ENCODE measurements around the gene DLGAP4. TPM values are rescaled to one million over a fixed set of nuclear protein-coding genes. Genes with fewer than 3 reads are reported as not detected.

Gene DLGAP4
- polyA plus RNA-seq, 1 of the 3 experiments (the other 2 are of a cell fraction) = 31.2 TPM

GRCh38 chr20:36440370-36441026 is 134.4 kb downstream of the DLGAP4 start:
- Histone ChIP-seq H3K4me2 (no peak overlapping the region), H3K9me3 (no peaks in the 10 kb centered on the region), H3K79me2 (ENCODE audit: insufficient read depth) (no peaks in the 10 kb centered on the region), H3F3A (replicated peaks; ENCODE audit: insufficient read depth) (no peaks in the 10 kb centered on the region), H3K9ac (no peak overlapping the region), H2AFZ (ENCODE audit: low read depth) (no peak overlapping the region), H3K36me3 (replicated peaks in 1 of 2; ENCODE audit: control insufficient read depth in 1 of 2, insufficient read depth in 2 of 2, low read length in 1 of 2) (no peaks in the 10 kb centered on the region), H3K4me3 (ENCODE audit: low read depth in 2 of 2, low read length in 1 of 2) (no peak overlapping the region), H3K4me1 (ENCODE audit: control insufficient read depth in 1 of 2, insufficient read depth in 2 of 2, low read depth in 1 of 2, low read length in 1 of 2) (peaks cover 0 to 4% of the 10 kb centered on the region in 2 experiments; a peak in 1 of 4 replicates), H3K27ac (ENCODE audit: low read depth in 2 of 2, low read length in 1 of 2) (no peak overlapping the region), H3K9me2 (no peaks in the 10 kb centered on the region), H4K20me1 (ENCODE audit: insufficient read depth) (no peaks in the 10 kb centered on the region), H3K27me3 (ENCODE audit: insufficient read depth) (no peaks in the 10 kb centered on the region)
- no peak for DNase-seq
- CTCF ChIA-PET = interaction anchor here (1.0 to 6.7 kb wide), 18 partner anchors 10 to 448 kb away, joined by 3 to 219 read pairs (median 8); no protein-coding TSS in a partner anchor
- POLR2A ChIA-PET = no interaction called here
- no peak for TF ChIP-seq MXI1 (IDR thresholded peaks at IDR 0.05; ENCODE audit: low read depth, low read length)
- TF ChIP-seq RAD21 (IDR thresholded peaks at IDR 0.05; ENCODE audit: low read length) = no peak
- TF ChIP-seq SIN3A (IDR thresholded peaks at IDR 0.05; ENCODE audit: borderline replicate concordance, low read depth, low read length) = no peak
- TF ChIP-seq IRF3 (IDR thresholded peaks at IDR 0.05; ENCODE audit: low read depth, low read length) = no peak
- no peak for TF ChIP-seq SMC3 (IDR thresholded peaks at IDR 0.05; ENCODE audit: low read depth, low read length)
- no peak for TF ChIP-seq POLR2AphosphoS5 (IDR thresholded peaks at IDR 0.05; ENCODE audit: low read depth, low read length)
- TF ChIP-seq NRF1 (IDR thresholded peaks at IDR 0.05; ENCODE audit: low read depth, low read length) = no peak
- no peak for TF ChIP-seq MAX (IDR thresholded peaks at IDR 0.05; ENCODE audit: low read depth)
- TF ChIP-seq TAF1 (IDR thresholded peaks at IDR 0.05; ENCODE audit: borderline replicate concordance, low read depth, low read length) = no peak
- no peak for TF ChIP-seq JUND (IDR thresholded peaks at IDR 0.05)
- WGBS (ENCODE audit: low lambda C conversion rate) = 43% methylated on average over 2 of the region's 11 CpGs

- H3K36me3 ChIP-seq (replicated peaks in 1 of 2; ENCODE audit: control insufficient read depth in 1 of 2, insufficient read depth in 2 of 2, low read length in 1 of 2) = no peaks in the 10 kb centered on the region
- no peak overlapping the region for H2AFZ ChIP-seq (ENCODE audit: low read depth)
- no peaks in the 10 kb centered on the region for H3K9me2 ChIP-seq
- H3K4me3 ChIP-seq (ENCODE audit: low read depth in 2 of 2, low read length in 1 of 2) = no peak overlapping the region
- no peaks in the 10 kb centered on the region for H3K27me3 ChIP-seq (ENCODE audit: insufficient read depth)
- H3K9me3 ChIP-seq = no peaks in the 10 kb centered on the region
- no peak overlapping the region for H3K27ac ChIP-seq (ENCODE audit: low read depth in 2 of 2, low read length in 1 of 2)
- H3K4me1 ChIP-seq (ENCODE audit: control insufficient read depth in 1 of 2, insufficient read depth in 2 of 2, low read depth in 1 of 2, low read length in 1 of 2) = no peaks in the 10 kb centered on the region; a peak in 1 of 4 replicates
- WGBS (ENCODE audit: low lambda C conversion rate) = 36% methylated on average over 5 of the region's 5 CpGs
- H3K4me2 ChIP-seq = no peak overlapping the region
- H4K20me1 ChIP-seq (ENCODE audit: insufficient read depth) = no peaks in the 10 kb centered on the region
- no peaks in the 10 kb centered on the region for H3K79me2 ChIP-seq (ENCODE audit: insufficient read depth)
- POLR2A ChIA-PET = no interaction called here
- no peak for DNase-seq
- CTCF ChIA-PET = interaction anchor here (1.0 to 6.7 kb wide), 4 partner anchors 24 to 284 kb away, joined by 3 to 219 read pairs (median 60); no protein-coding TSS in a partner anchor
- no peak overlapping the region for H3K9ac ChIP-seq
- H3F3A ChIP-seq (replicated peaks; ENCODE audit: insufficient read depth) = no peaks in the 10 kb centered on the region
- TF ChIP-seq RCOR1 (IDR thresholded peaks at IDR 0.05; ENCODE audit: low read length) (no peak), REST (IDR thresholded peaks at IDR 0.05; ENCODE audit: low read depth, low read length) (no peak), YY1 (IDR thresholded peaks at IDR 0.05; ENCODE audit: low read depth) (no peak), FOXJ3 (CRISPR knock-in tag; IDR thresholded peaks at IDR 0.05) (no peak), USF2 (IDR thresholded peaks at IDR 0.05; ENCODE audit: borderline replicate concordance, low read depth, low read length) (no peak), CTCF (IDR thresholded peaks at IDR 0.05) (no peak), RFX5 (IDR thresholded peaks at IDR 0.05; ENCODE audit: low read length) (no peak), NRF1 (IDR thresholded peaks at IDR 0.05; ENCODE audit: low read depth, low read length) (no peak), EP300 (IDR thresholded peaks at IDR 0.05; ENCODE audit: borderline replicate concordance in 1 of 2, low read depth in 1 of 2, low read length in 1 of 2) (no peak), GATA2 (CRISPR knock-in tag; IDR thresholded peaks at IDR 0.05) (no peak), SIN3A (IDR thresholded peaks at IDR 0.05; ENCODE audit: borderline replicate concordance, low read depth, low read length) (no peak), SMC3 (IDR thresholded peaks at IDR 0.05; ENCODE audit: low read depth, low read length) (no peak), FOXM1 (IDR thresholded peaks at IDR 0.05; ENCODE audit: low read depth) (no peak)
These were observed 134.9 kb downstream of the DLGAP4 start for GRCh38 chr20:36441027-36441414.

All from SK-N-SH (cell line).